MM.1S (cell line): ENCODE measurements around the gene CATSPERD.

Source experiments
- DNase-seq: peaks from one replicate; pipeline ENCODE4 v3.0.0-alpha.2; 2015
- H2AFZ ChIP-seq: fragments of 300-600 bp; sonication (generic); 2 replicates; pipeline ENCODE4 v1.6.0; 2016; ENCODE audit warnings: antibody characterized with exemption, low read length
- H3F3A ChIP-seq: fragments of 300-600 bp; sonication (generic); 2 replicates; pipeline ENCODE4 v1.6.1; 2016; ENCODE audit warnings: mild to moderate bottlenecking, antibody characterized with exemption, low read length, moderate library complexity, mixed read lengths; ENCODE audit not compliant: insufficient read depth
- H3K27ac ChIP-seq: fragments of 300-600 bp; sonication (generic); 2 replicates; pipeline ENCODE4 v1.5.1; 2016; ENCODE audit warnings: mild to moderate bottlenecking, low read length
- H3K27me3 ChIP-seq: fragments of 300-600 bp; sonication (generic); replicated peaks from 2 replicates; pipeline ENCODE4 v1.6.0; 2016; ENCODE audit warnings: low read length; ENCODE audit not compliant: insufficient read depth
- H3K36me3 ChIP-seq: fragments of 300-600 bp; sonication (generic); replicated peaks from 2 replicates; pipeline ENCODE4 v1.6.1; 2016; ENCODE audit warnings: mild to moderate bottlenecking, low read length, mixed read lengths; ENCODE audit not compliant: insufficient read depth
- H3K4me1 ChIP-seq: fragments of 300-600 bp; sonication (generic); 2 replicates; pipeline ENCODE4 v1.6.1; 2016; ENCODE audit warnings: low read length, mixed read lengths
- H3K4me2 ChIP-seq: fragments of 300-600 bp; sonication (generic); 2 replicates; pipeline ENCODE4 v1.6.0; 2016; ENCODE audit warnings: low read depth, low read length
- H3K4me3 ChIP-seq: fragments of 300-600 bp; sonication (generic); 2 replicates; pipeline ENCODE4 v1.5.1; 2016; ENCODE audit warnings: low read length, mixed read lengths
- H3K79me2 ChIP-seq: fragments of 300-600 bp; sonication (generic); 2 replicates; pipeline ENCODE4 v1.6.1; 2016; ENCODE audit warnings: mixed run types, low read length, mixed read lengths
- H3K9ac ChIP-seq: fragments of 300-600 bp; sonication (generic); 2 replicates; pipeline ENCODE4 v1.6.1; 2016; ENCODE audit warnings: low read length, mixed read lengths
- H3K9me2 ChIP-seq: fragments of 300-600 bp; sonication (generic); replicated peaks from 2 replicates; pipeline ENCODE4 v1.6.1; 2016; ENCODE audit warnings: mild to moderate bottlenecking, low read length, mixed read lengths; ENCODE audit not compliant: insufficient read depth
- H3K9me3 ChIP-seq: fragments of 300-600 bp; sonication (generic); replicated peaks from 2 replicates; pipeline ENCODE4 v1.6.1; 2016; ENCODE audit warnings: mild to moderate bottlenecking, low read length, mixed read lengths; ENCODE audit not compliant: insufficient read depth
- H4K20me1 ChIP-seq: fragments of 300-600 bp; sonication (generic); 2 replicates; pipeline ENCODE4 v1.6.1; 2016; ENCODE audit warnings: mild to moderate bottlenecking, low read length, moderate library complexity, mixed read lengths; ENCODE audit not compliant: insufficient read depth
- CTCF ChIP-seq: fragments of 300-600 bp; sonication (generic); IDR thresholded peaks from 2 replicates; pipeline ENCODE4 v1.5.1; 2016; ENCODE audit warnings: antibody characterized with exemption, low read length, mixed read lengths
- EZH2 ChIP-seq: fragments of 300-600 bp; sonication (generic); optimal IDR thresholded peaks from 2 replicates; pipeline ENCODE3; 2017; ENCODE audit warnings: low read depth, mild to moderate bottlenecking, antibody characterized with exemption, low read length, mixed read lengths
- EZH2phosphoT487 ChIP-seq: fragments of 300-600 bp; sonication (generic); IDR thresholded peaks from 2 replicates; pipeline ENCODE4 v1.6.1; 2018; ENCODE audit warnings: antibody characterized with exemption, low read length

Gene CATSPERD

DNA sequence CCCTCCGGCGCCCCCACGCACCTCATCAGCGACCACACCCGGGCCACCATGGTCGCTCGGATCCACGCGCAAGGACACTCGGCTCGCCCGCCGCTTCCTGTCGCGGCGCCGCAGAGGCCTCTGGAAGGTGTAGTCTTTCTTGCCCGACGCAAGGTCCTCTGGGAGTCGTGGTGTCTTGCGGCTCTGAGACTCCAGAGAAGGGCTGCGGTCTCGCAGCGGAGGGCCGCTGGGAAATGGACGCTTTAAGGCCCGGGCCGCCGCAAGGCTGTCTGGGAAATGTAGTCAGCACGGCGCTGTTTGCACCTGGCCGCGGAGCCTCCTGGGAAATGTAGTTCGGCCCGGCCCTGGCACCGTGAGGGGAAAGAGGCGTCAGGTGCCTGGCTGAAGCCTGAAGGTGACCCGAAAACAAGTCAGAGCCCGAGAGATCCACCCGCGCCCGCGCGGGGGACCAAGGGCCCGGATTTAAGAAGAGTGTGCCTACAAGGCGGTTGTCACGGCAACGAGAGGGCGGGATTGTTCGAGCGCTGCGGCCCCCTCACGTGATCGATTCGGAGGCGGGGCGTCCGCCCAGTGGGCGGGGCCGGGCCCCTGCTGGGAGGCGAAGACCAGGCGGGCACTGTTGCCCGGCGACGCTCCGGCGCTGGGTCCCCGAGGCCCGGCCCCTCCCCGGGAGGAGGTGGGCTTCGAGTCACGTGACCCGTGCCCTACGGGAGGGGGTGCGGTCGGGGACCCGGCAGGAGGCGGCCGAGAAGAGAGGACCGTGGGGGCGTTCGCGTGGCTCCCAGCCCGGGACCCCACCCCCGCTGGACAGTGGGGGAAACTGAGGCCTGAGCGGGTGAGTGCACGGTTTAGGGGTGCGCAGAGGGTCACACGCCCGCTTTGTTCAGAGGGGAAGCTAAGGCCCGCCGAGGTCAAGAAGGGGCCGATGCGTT lies 39.7 kb upstream of the CATSPERD start, which contains the start of the genes HSD11B1L and MICOS13:
Gene HSD11B1L (plus strand): TSS at position 591 of the 932 bp plus-strand sequence. CDS start 3,806 bp downstream, outside the sequence.
Gene MICOS13 (minus strand): TSS at position 80 of the 932 bp plus-strand sequence. CDS start 30 bp downstream, at position 50.
- 0 out of 2 replicates have a peak, but pooled peaks cover under 1% of the 10 kb centered on the region for H3F3A ChIP-seq
- H3K4me3 ChIP-seq: peak within 1 kb of the TSS; percentile 95
- H3K4me1 ChIP-seq: peaks cover 7% of the 10 kb centered on the region
- peak within 1 kb of the TSS; percentile 88 for H3K9ac ChIP-seq
- peak within 1 kb of the TSS; percentile 96 for H3K4me2 ChIP-seq
- H3K9me3 ChIP-seq: no peaks in the 10 kb centered on the region
- H2AFZ ChIP-seq: peak within 1 kb of the TSS; percentile 89
- no peaks in the 10 kb centered on the region for H4K20me1 ChIP-seq
- peaks cover 13% of the 10 kb centered on the region for H3K79me2 ChIP-seq
- H3K36me3 ChIP-seq: no peaks in the 10 kb centered on the region
- no peaks in the 10 kb centered on the region for H3K9me2 ChIP-seq
- peak within 1 kb of the TSS; percentile 74 for H3K27ac ChIP-seq
- TF ChIP-seq EZH2: no peak
- no peak for TF ChIP-seq CTCF
- TF ChIP-seq EZH2phosphoT487: no peak
- H3K27me3 ChIP-seq: peaks cover 14% of the 10 kb centered on the region
- peak; percentile 100 for DNase-seq

- TF ChIP-seq CTCF (no peak), EZH2 (no peak), EZH2phosphoT487 (no peak)
- H3K27me3 ChIP-seq: peaks cover 14% of the 10 kb centered on the region
- no peaks in the 10 kb centered on the region for H3K9me2 ChIP-seq
- peaks cover 13% of the 10 kb centered on the region for H3K79me2 ChIP-seq
- H3K4me2 ChIP-seq: peak overlapping the region; percentile 80
- H3K9ac ChIP-seq: no peak overlapping the region
- H3K27ac ChIP-seq: no peak overlapping the region
- H3K36me3 ChIP-seq: no peaks in the 10 kb centered on the region
- peaks cover 11% of the 10 kb centered on the region for H3K4me1 ChIP-seq
- H3K4me3 ChIP-seq: peak overlapping the region; percentile 95; the same call in 1 of the 2 replicates
- H3K9me3 ChIP-seq: no peaks in the 10 kb centered on the region
- H2AFZ ChIP-seq: no peak overlapping the region
- peaks cover 7% of the 10 kb centered on the region for H3F3A ChIP-seq
- no peaks in the 10 kb centered on the region for H4K20me1 ChIP-seq
- DNase-seq: peak; percentile 4
These were observed 38.9 kb upstream of the CATSPERD start for GRCh38 chr19:5681391-5682106.

DNA sequence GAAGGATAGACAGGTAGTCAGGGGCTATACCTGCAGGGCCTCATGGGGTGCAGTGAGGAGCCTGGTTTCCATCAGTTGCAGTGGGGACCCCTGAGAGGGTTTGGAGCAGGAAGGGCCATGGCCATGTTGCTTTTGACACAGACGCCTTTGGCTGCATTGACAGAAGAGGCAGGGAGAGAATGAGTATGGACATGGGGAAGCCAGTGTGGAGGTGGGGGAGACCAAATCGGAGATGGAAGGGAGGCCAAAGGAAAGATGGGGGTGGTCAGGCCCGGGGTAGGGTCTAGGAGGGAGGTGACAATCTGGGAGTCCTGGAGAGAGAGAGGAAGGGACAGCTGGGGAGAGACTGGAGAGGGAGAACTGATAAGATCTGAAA lies 38.3 kb upstream of the CATSPERD start:
- Histone ChIP-seq H3K4me3 (no peak overlapping the region), H3K36me3 (no peaks in the 10 kb centered on the region), H3K9ac (no peak overlapping the region), H3K79me2 (peaks cover 13% of the 10 kb centered on the region), H3K27ac (no peak overlapping the region), H3K9me2 (no peaks in the 10 kb centered on the region), H3K4me2 (no peak overlapping the region), H4K20me1 (no peaks in the 10 kb centered on the region), H3K9me3 (no peaks in the 10 kb centered on the region), H3K4me1 (peaks cover 11% of the 10 kb centered on the region), H3K27me3 (peaks cover 14% of the 10 kb centered on the region), H3F3A (peaks cover 7% of the 10 kb centered on the region), H2AFZ (no peak overlapping the region)
- TF ChIP-seq CTCF (no peak), EZH2 (no peak)
- peak; percentile 2 for DNase-seq
